OCI-LY3 (cell line): ENCODE measurements around the gene TMEM259.

Experiments used
- EZH2phosphoT487 ChIP-seq: fragments of 200-600 bp; shearing (Covaris generic); IDR thresholded peaks from 2 replicates; pipeline ENCODE4 v1.6.1; 2018; ENCODE audit warnings: antibody characterized with exemption, mixed run types, low read depth
- TF ChIP-seq, protein P1 (sequence below): fragments of 200-600, 300-600 bp; sonication (generic); IDR thresholded peaks from 2 replicates; pipeline ENCODE4 v1.5.1; 2014; ENCODE audit warnings: antibody characterized with exemption, low read length, low read depth

DNA sequence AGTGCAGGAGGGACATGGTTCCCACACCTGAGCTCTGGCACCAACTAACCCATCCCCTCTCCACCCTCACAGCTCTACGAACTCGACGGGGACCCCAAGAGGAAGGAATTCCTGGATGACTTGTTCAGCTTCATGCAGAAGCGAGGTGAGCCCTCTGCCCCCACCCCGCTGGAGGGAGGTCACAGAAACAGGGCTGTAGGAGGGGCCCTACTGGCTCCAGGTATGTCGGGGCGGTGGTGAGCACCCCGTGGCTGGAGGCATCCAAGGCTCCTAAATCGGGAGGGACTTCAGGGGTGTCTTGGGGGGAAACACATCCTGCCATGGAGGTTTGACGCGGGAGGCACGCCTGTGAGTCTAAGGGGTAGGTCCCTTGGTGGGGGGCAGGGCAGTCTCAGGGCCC is 60.9 kb downstream of the TMEM259 start:
- TF ChIP-seq, protein P1, sequence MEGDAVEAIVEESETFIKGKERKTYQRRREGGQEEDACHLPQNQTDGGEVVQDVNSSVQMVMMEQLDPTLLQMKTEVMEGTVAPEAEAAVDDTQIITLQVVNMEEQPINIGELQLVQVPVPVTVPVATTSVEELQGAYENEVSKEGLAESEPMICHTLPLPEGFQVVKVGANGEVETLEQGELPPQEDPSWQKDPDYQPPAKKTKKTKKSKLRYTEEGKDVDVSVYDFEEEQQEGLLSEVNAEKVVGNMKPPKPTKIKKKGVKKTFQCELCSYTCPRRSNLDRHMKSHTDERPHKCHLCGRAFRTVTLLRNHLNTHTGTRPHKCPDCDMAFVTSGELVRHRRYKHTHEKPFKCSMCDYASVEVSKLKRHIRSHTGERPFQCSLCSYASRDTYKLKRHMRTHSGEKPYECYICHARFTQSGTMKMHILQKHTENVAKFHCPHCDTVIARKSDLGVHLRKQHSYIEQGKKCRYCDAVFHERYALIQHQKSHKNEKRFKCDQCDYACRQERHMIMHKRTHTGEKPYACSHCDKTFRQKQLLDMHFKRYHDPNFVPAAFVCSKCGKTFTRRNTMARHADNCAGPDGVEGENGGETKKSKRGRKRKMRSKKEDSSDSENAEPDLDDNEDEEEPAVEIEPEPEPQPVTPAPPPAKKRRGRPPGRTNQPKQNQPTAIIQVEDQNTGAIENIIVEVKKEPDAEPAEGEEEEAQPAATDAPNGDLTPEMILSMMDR, result no peak
- no peak for TF ChIP-seq EZH2phosphoT487
